NCI-H526 treated with DMSO at 0.1 percent for 48 hours (cell line): ENCODE results near the gene CTSD.
"Not testable (repeated sequence)": the region's sequence is repeated elsewhere in the genome, so short reads cannot be mapped to it uniquely, and the experiment has no call there.

Experiments used
- DNase-seq: peaks from one replicate; lab custom pipeline; 2025; lab: John Stamatoyannopoulos, UW

CTSD gene

DNA sequence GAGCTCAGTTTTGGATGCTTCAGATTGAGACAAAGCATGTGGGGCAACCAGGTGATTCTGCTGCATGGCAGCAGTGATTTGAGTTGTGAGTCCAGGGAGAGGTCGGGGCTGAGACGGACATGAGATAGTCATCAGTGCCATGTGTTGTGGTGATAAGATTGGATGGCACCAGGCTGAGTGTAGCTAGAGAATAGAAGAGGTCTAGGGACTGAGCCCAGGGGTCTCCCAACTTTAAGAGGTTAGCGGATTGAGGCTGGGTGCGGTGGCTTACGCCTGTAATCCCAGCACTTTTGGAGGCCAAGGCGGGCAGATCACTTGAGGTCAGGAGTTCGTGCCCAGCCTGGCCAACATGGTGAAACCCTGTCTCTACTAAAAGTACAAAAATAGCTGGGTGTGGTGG, 6.3 kb upstream of the CTSD start:
- DNase-seq, result no peak

DNA sequence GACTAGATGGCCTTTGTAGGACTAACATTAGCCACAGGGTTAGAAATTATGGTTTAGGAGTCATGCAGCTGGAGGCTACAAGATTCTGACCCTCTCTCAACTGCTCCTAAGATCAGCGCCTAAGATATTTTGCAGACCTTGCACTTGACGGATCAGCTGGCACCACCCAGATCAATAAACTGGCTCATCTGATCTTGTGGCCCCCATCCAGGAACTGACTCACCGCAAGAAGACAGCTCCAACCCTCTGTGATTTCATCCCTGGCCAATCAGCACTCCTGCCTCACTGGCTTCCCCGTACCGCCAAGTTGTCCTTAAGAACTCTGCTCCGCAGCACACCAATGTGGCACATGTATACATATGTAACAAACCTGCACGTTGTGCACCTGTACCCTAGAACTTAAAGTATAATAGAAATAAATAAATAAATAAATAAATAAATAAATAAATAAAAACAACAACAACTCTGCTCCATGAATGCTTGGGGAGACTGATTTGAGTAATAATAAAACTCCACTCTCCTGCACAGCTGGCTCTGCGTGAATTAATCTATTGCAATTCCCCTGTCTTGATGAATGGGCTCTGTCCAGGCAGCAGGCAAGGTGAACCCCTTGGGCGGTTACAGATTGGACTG, 5.7 kb upstream of the CTSD start:
- not testable (repeated sequence) for DNase-seq

DNA sequence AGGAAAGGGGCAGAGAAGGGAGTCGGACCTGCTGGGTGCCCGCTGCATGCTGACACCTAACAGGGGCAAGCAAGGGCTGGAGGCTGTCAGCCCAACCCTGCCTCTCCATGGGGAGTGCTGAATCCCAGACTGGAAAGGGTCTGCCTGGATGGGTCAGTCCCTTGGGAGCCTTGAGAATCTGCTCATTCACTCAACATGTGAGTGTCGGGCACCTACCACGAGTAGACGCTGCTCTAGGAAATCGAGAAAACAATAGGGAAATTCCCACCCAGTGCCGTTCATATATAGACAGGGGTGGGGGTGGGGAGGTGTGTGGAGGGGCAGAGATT, 4.4 kb upstream of the CTSD start:
- no peak for DNase-seq

DNA sequence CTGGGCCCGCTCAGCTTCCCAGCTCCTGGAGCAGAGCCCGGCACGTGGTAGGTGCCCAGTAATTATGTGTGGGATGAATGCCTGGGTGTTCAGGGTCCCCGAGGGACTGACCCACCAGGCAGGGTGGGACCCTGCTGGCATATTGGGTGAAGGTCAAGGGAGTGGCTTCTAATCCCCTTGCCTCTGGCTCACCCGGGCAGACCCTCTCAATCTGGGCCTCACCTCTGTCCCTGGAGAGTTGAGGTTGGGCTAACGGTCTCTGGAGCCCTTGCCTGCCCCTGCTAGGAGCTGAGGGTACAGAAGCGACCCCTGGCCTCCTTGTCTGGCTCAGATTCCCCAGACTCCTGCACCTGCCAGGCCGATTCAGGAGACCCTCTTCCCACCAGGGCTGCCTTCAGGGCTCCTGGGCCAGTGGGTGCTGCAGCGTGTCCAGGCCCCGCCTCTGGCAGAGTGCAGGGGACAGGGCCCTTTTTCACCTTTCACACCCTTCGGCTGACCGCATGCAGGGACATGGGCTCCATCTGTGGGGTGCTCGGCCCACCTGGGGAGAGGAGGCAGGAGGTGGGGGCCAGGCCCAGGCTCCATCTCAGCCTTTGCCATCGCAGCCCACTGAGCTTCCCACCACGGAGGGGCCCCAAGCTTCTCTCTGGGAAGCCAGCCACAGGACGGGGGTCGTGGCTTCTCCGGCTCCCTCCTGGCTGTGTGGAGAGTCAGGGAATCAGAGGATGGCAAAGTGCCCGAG, 3.8 kb upstream of the CTSD start:
- no peak for DNase-seq

DNA sequence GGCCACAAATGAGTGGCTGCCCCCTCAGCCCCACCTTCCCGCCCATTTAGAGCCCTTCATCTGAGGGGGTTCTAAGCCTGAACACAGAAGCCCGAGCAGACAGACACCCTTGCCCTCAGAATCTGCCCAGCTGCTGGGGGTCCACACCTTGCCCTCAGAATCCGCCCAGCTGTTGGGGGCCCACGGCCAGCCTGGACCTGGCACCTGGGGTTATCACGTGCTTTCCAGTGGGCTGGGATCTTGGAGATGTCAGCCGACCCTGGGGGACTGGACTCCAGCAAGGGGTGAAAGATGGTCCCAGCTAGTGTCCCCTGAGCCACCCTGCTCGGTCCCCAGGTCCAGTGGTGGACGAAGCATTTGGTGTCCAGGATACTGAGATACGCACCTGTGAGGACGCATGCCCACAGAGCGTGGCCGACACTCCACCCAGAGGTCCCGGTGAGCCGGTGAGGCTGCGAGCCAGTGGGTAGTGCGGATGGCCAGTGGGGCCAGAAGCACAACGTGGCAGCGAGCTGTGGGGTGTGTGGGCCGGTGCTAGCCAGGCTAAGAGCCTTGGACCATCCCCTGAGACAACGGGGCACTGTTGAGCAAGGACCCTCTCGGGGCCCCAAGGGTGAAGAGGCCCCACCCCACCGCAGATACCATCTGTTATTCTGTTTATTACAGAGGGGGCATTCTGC, 3.1 kb upstream of the CTSD start:
- DNase-seq, result no peak

DNA sequence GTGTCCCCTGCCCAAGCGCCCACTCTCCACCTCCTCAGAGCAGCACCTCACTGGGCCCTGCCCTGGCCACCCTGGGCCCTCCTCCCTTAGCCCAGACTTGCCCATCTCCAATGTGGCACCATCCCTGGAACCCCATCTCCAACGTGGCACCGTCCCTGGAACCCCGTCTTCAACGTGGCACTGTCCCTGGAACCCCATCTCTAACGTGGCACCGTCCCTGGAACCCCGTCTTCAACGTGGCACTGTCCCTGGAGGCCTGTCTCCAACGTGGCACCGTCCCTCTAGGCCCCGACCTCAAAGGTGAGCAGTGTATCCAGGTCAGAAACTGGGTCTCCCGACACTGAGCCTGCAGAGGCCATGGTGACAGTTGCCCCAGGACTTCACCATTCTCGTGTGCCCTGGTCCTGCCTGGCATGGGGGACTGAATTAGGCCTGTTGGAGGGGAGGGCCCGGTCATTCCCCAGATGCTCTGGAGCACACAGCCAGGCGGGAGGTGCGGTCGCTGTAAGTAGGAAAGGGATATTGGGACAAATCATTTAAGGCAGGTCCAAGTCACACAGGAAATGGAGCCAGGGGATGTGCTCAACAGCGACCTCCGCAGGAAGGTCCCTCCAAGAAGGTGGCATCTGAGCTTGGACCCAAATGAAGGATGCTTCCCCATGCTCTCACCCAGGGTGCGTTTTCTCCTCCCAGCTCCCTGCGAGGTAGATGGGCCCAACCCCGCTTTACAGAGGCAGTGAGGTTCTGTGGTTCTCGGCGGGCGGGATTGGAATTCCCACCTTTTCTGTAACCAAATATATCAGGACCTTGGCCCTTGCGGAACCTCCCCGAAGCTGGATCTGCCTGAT, 2.4 kb upstream of the CTSD start:
- DNase-seq, result no peak

GRCh38 chr11:1763336-1763795, 361 bp downstream of the CTSD start:
- no peak for DNase-seq

DNA sequence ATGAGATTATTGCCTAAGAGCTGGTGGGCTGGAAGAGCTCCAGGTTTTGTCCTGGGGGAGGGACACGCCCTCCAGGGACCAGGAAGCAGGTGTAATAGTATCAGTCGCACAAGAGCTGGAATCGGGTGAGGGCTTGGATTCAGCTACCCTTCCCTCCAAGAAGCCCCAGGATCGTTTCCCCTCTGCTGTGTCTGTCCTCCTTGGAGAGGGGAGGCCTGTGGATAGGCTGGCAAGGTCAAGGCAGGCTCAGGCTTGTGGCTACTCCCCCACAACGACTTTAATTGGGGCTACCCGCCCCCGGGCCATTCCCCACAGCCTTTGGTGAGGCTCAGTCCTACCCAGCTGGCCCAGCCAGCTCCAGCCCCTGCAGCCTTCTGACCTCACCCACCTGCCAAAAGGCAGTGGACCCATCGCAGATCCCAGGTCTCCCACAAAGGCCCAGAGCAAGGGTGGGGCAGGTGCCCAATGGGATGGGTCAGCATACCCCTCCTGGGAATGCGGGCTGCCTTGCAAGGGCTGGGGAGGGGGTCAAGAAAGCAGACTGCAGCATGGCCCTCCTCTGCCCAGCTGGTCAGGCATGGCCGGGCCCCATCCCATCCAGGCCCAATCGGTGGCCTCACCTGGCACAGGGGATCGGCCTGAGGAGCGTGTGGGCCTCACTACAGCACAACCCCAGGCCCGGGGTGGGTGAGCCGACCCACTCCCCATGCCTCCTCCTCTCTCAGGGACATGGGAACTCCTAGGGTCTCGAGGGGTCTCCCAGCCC, 1.0 kb downstream of the CTSD start:
- no peak for DNase-seq

GRCh38 chr11:1761857-1762536, 1.7 kb downstream of the CTSD start:
- DNase-seq, result no peak

GRCh38 chr11:1761110-1761856, 2.4 kb downstream of the CTSD start:
- no peak for DNase-seq

GRCh38 chr11:1760351-1761109, 3.2 kb downstream of the CTSD start:
- no peak for DNase-seq

GRCh38 chr11:1759851-1760220, 3.9 kb downstream of the CTSD start:
- DNase-seq, result no peak

DNA sequence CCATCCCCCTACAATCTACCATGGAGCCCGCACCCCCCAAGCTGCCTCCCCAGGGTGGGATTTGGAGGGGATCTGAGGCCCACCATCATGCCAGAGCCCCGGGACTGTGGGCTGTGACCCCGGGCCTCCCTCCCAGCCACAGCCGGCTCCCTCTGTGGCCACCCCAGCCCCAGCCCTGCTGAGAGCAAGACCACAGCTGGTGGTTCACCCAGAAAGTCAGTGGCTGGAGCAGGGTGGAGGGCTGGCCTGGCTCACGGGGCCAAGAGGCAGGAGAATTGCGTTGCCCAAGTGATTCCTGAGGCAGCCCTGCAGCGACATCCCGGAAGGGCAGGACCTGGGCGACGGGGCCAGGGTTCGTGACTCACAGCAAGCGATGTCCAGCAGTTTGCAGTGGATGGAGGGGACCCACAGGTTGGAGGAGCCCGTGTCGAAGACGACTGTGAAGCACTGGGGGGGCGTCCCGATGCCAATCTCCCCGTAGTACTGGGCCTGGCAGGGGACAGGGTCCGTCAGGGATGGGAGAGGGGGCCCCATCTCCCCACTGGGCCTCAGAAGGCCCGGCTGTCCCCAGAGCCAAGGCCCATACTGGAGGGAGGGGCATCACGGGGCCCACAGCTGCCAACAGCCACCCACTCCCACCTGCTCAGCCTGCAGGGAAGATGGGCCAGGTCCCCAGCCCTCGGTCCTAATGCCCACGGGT, 4.4 kb downstream of the CTSD start:
- DNase-seq, result no peak

DNA sequence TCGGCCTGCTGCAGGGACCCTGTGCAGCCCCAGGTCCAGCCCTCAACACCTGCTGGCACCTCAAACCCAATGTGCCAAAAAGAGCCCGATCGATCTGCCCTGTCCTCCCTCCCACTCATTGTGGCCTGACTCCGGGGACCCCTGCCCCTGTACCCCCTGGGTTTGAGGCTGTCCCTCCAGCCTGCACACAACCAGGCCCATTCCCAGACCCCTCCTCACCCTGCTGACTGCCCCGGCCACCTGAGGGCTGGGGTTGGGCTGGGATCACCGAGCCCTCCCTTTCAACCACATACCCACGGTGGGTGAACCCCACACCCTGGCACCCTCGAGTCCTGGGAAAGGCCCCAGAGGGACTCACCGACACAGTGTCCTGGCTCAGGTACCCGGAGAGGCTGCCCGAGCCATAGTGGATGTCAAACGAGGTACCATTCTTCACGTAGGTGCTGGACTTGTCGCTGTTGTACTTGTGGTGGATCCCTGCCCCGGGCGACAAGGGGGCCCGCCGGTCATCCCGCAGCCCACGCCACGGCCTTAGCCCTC, 5.0 kb downstream of the CTSD start:
- no peak for DNase-seq

- no peak for DNase-seq
Observed at GRCh38 chr11:1757861-1758610, 5.7 kb downstream of the CTSD start.

GRCh38 chr11:1756791-1757771, 6.6 kb downstream of the CTSD start:
- DNase-seq, result no peak
